VCaP (cell line): Measurements from ENCODE around the gene METTL15.
"Not testable (repeated sequence)": the region's sequence is repeated elsewhere in the genome, so short reads cannot be mapped to it uniquely, and the experiment has no call there.

Experiments used
- H3K27ac ChIP-seq: fragments of 450-650 bp; 2 replicates; pipeline ENCODE4 v1.5.1; 2017
- CTCF ChIP-seq: fragments of 450-650 bp; conservative IDR thresholded peaks from 2 replicates; pipeline ENCODE4 v1.5.1; 2017; ENCODE audit warnings: mild to moderate bottlenecking, moderate library complexity

Gene METTL15

GRCh38 chr11:28152743-28153142 is 44.6 kb downstream of the METTL15 start:
- no peak overlapping the region for H3K27ac ChIP-seq
- no peak for TF ChIP-seq CTCF

GRCh38 chr11:28153586-28153985 is 45.4 kb downstream of the METTL15 start:
- TF ChIP-seq CTCF: no peak
- H3K27ac ChIP-seq: no peak overlapping the region

GRCh38 chr11:28168718-28169117 is 60.5 kb downstream of the METTL15 start:
- TF ChIP-seq CTCF: no peak

GRCh38 chr11:28169816-28170215 is 61.6 kb downstream of the METTL15 start:
- no peak for TF ChIP-seq CTCF
- no peak overlapping the region for H3K27ac ChIP-seq

More at GRCh38 chr11:28168718-28169117, 60.5 kb downstream of the METTL15 start:
- no peak overlapping the region for H3K27ac ChIP-seq

- TF ChIP-seq CTCF: no peak
- H3K27ac ChIP-seq: no peak overlapping the region
Observed at GRCh38 chr11:28170759-28171158, 62.6 kb downstream of the METTL15 start.

GRCh38 chr11:28176351-28176750 is 68.2 kb downstream of the METTL15 start:
- H3K27ac ChIP-seq: no peak overlapping the region
- no peak for TF ChIP-seq CTCF

GRCh38 chr11:28195449-28195848 is 87.3 kb downstream of the METTL15 start:
- TF ChIP-seq CTCF: no peak
- H3K27ac ChIP-seq: no peak overlapping the region

GRCh38 chr11:28209906-28210305 is 101.7 kb downstream of the METTL15 start:
- H3K27ac ChIP-seq: no peak overlapping the region
- no peak for TF ChIP-seq CTCF

- not testable (repeated sequence) for H3K27ac ChIP-seq
Observed at GRCh38 chr11:28222063-28222462, 113.9 kb downstream of the METTL15 start.
